GM23338 (cell line): ENCODE results near the gene ATP2A3. TPM values are rescaled to one million over a fixed set of nuclear protein-coding genes. Genes with fewer than 3 reads are reported as not detected.

ENCODE experiments used
- ATAC-seq: fragments of 200-7000 bp; cut with Tn5 transposase; 3 replicates; pipeline ENCODE4 v1.9.1; 2020
- DNase-seq: peaks from one replicate; pipeline ENCODE4 v3.0.0-alpha.2; 2015; ENCODE audit warnings: low spot score
- H2AFZ ChIP-seq: fragments of 200-600 bp; sonication (generic); 2 replicates; pipeline ENCODE4 v1.8.0; 2016; ENCODE audit warnings: antibody characterized with exemption, mild to moderate bottlenecking, moderate library complexity
- H3F3A ChIP-seq: fragments of 200-600 bp; sonication (generic); replicated peaks from 2 replicates; pipeline ENCODE4 v1.8.0; 2017; ENCODE audit warnings: antibody characterized with exemption, mixed run types, low read depth
- H3K27ac ChIP-seq: fragments of 200-600 bp; sonication (generic); 2 replicates; pipeline ENCODE4 v1.6.1; 2016; ENCODE audit warnings: low read depth
- H3K27me3 ChIP-seq: fragments of 200-600 bp; sonication (generic); 2 replicates; pipeline ENCODE4 v1.8.0; 2016; ENCODE audit warnings: mild to moderate bottlenecking, mixed run types, moderate library complexity; ENCODE audit not compliant: insufficient read depth
- H3K36me3 ChIP-seq: fragments of 200-600 bp; sonication (generic); 2 replicates; pipeline ENCODE4 v1.8.0; 2016; ENCODE audit warnings: mild to moderate bottlenecking; ENCODE audit not compliant: insufficient read depth
- H3K4me1 ChIP-seq: fragments of 200-600 bp; sonication (generic); 2 replicates; pipeline ENCODE4 v1.8.0; 2016; ENCODE audit warnings: mild to moderate bottlenecking, moderate library complexity; ENCODE audit not compliant: insufficient read depth
- H3K4me2 ChIP-seq: fragments of 200-600 bp; sonication (generic); 2 replicates; pipeline ENCODE4 v1.7.1; 2017; ENCODE audit warnings: mixed run types
- H3K4me3 ChIP-seq: fragments of 200-600 bp; sonication (generic); 2 replicates; pipeline ENCODE4 v1.6.1; 2016; ENCODE audit warnings: mixed run types
- H3K79me2 ChIP-seq: fragments of 200-600 bp; sonication (generic); replicated peaks from 2 replicates; pipeline ENCODE4 v1.8.0; 2017; ENCODE audit warnings: mild to moderate bottlenecking; ENCODE audit not compliant: insufficient read depth
- H3K9me2 ChIP-seq: fragments of 200-600 bp; sonication (generic); 2 replicates; pipeline ENCODE4 v1.8.0; 2017; ENCODE audit not compliant: insufficient read depth
- H4K20me1 ChIP-seq: fragments of 200-600 bp; sonication (generic); replicated peaks from 2 replicates; pipeline ENCODE4 v1.8.0; 2017; ENCODE audit warnings: mild to moderate bottlenecking; ENCODE audit not compliant: insufficient read depth
- H3K27ac Mint-ChIP-seq: 2 replicates; pipeline ENCODE4 v1.8.0; 2020; ENCODE audit warnings: inconsistent platforms, mild to moderate bottlenecking, moderate library complexity, mixed read lengths
- H3K27me3 Mint-ChIP-seq: 3 replicates; pipeline ENCODE4 v1.8.0; 2022; ENCODE audit warnings: low read depth, mild to moderate bottlenecking, moderate library complexity, mixed read lengths, inconsistent platforms; ENCODE audit not compliant: insufficient read depth, poor library complexity
- H3K36me3 Mint-ChIP-seq: 3 replicates; pipeline ENCODE4 v1.8.0; 2021; ENCODE audit warnings: low read depth, mild to moderate bottlenecking, inconsistent platforms, moderate library complexity, mixed read lengths
- H3K4me1 Mint-ChIP-seq: 3 replicates; pipeline ENCODE4 v1.8.0; 2020; ENCODE audit warnings: mild to moderate bottlenecking, inconsistent platforms, mixed read lengths
- H3K4me3 Mint-ChIP-seq: 3 replicates; pipeline ENCODE4 v1.8.0; 2021; ENCODE audit warnings: moderate library complexity, mild to moderate bottlenecking, inconsistent platforms, mixed read lengths
- H3K9me3 Mint-ChIP-seq: 3 replicates; pipeline ENCODE4 v1.8.0; 2020; ENCODE audit warnings: moderate library complexity, mild to moderate bottlenecking, inconsistent platforms, mixed read lengths
- EZH2phosphoT487 ChIP-seq: fragments of 200-600 bp; sonication (generic); IDR thresholded peaks from one replicate; pipeline ENCODE4 v1.8.1; 2018; ENCODE audit warnings: antibody characterized with exemption; ENCODE audit not compliant: unreplicated experiment
- JUNB ChIP-seq: IDR thresholded peaks from one replicate; pipeline ENCODE4 v1.6.1; 2016; ENCODE audit warnings: antibody characterized with exemption; ENCODE audit not compliant: unreplicated experiment
- POLR2AphosphoS5 ChIP-seq: IDR thresholded peaks from 2 replicates; pipeline ENCODE4 v1.6.1; 2016; ENCODE audit warnings: antibody characterized with exemption, low read depth
- STAT1 ChIP-seq: IDR thresholded peaks from one replicate; pipeline ENCODE4 v1.6.1; 2016; ENCODE audit warnings: antibody characterized with exemption; ENCODE audit not compliant: unreplicated experiment
- ZNF114 ChIP-seq: fragments of 250-450 bp; sonication (Bioruptor Pico); IDR thresholded peaks from 2 replicates; pipeline ENCODE4 v1.5.0; 2020; ENCODE audit warnings: mild to moderate bottlenecking, moderate library complexity
- polyA plus RNA-seq: library from polyadenylated mRNA; unstranded; fragments of >200 nt; fragmentation: Nextera tagmentation; extraction: Ambion mirVana; gene quantifications from 2 replicates; pipeline ENCODE4 v1.2.1, GENCODE V29; 2016
- total RNA-seq: library from RNA; depleted of rRNA; stranded (reverse); fragments of >200 nt; shearing (Covaris generic); gene quantifications from 2 replicates; pipeline ENCODE4 v1.2.3, GENCODE V29; 2014
- TF ChIP-seq, protein P1 (sequence below), 2 experiments: fragments of 200-600 bp in 1 of 2; sonication (generic) in 1 of 2; conservative IDR thresholded peaks; 2 replicates each; pipeline versions ENCODE4 v1.5.1 to v1.6.1; 2016 to 2017; ENCODE audit warnings: antibody characterized with exemption in 2 of 2, low read depth in 2 of 2, mild to moderate bottlenecking in 2 of 2, moderate library complexity in 1 of 2
- TF ChIP-seq, protein P2 (sequence below): IDR thresholded peaks from one replicate; pipeline ENCODE4 v1.6.1; 2018; ENCODE audit warnings: antibody characterized with exemption; ENCODE audit not compliant: unreplicated experiment
- TF ChIP-seq, protein P3 (sequence below): IDR thresholded peaks from 2 replicates; pipeline ENCODE4 v1.6.1; 2016; ENCODE audit warnings: antibody characterized with exemption
- TF ChIP-seq, protein P4 (sequence below): fragments of 250-450 bp; sonication (Bioruptor Pico); IDR thresholded peaks from 2 replicates; pipeline ENCODE4 v1.5.0; 2020; ENCODE audit warnings: mild to moderate bottlenecking, moderate library complexity

Gene ATP2A3
- total and polyA plus RNA-seq, 2 experiments from 2014 or later, result 9.6 to 35.2 TPM

DNA sequence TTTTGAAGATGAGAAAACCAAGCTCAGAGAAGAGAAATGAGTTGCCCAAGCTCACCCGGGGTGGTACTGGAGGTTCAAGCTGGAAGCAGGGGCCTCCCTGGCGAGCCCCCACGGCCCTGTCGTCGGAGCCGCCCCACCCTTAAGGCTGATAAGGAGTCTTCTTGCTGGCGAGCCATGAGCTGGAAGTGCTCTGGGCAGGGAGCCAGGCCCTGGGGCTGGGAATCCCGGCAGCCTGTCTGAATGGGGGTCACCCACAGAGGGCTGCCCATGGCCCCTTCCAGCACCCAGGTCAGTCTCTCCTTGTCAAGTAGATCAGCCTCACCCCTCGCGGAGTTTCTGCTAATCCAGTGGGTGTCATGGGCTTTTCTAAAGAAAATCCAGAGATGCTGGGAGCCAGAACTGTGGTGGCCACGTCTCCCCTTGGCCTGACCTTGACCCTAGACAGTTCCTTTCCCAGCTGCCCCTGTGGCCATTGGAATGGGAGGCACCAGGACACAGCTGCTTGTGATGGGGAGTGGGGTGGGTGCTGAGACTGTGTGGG is 46.8 kb downstream of the ATP2A3 start:
- no peaks in the 10 kb centered on the region for H3K9me2 ChIP-seq
- Mint-ChIP-seq H3K9me3 (no peaks in the 10 kb centered on the region), H3K4me1 (peaks cover 5% of the 10 kb centered on the region; the same call in 2 of the 3 replicates), H3K27ac (no peak overlapping the region), H3K27me3 (peaks cover 4% of the 10 kb centered on the region), H3K36me3 (no peaks in the 10 kb centered on the region), H3K4me3 (no peak overlapping the region)
- no peak overlapping the region for H3K4me3 ChIP-seq
- no peaks in the 10 kb centered on the region for H4K20me1 ChIP-seq
- no peak overlapping the region for H3K4me2 ChIP-seq
- TF ChIP-seq, protein P1, sequence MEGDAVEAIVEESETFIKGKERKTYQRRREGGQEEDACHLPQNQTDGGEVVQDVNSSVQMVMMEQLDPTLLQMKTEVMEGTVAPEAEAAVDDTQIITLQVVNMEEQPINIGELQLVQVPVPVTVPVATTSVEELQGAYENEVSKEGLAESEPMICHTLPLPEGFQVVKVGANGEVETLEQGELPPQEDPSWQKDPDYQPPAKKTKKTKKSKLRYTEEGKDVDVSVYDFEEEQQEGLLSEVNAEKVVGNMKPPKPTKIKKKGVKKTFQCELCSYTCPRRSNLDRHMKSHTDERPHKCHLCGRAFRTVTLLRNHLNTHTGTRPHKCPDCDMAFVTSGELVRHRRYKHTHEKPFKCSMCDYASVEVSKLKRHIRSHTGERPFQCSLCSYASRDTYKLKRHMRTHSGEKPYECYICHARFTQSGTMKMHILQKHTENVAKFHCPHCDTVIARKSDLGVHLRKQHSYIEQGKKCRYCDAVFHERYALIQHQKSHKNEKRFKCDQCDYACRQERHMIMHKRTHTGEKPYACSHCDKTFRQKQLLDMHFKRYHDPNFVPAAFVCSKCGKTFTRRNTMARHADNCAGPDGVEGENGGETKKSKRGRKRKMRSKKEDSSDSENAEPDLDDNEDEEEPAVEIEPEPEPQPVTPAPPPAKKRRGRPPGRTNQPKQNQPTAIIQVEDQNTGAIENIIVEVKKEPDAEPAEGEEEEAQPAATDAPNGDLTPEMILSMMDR (conservative IDR thresholded peaks at IDR 0.05; ENCODE audit: low read depth in 2 of 2), result no peak
- TF ChIP-seq, protein P2, sequence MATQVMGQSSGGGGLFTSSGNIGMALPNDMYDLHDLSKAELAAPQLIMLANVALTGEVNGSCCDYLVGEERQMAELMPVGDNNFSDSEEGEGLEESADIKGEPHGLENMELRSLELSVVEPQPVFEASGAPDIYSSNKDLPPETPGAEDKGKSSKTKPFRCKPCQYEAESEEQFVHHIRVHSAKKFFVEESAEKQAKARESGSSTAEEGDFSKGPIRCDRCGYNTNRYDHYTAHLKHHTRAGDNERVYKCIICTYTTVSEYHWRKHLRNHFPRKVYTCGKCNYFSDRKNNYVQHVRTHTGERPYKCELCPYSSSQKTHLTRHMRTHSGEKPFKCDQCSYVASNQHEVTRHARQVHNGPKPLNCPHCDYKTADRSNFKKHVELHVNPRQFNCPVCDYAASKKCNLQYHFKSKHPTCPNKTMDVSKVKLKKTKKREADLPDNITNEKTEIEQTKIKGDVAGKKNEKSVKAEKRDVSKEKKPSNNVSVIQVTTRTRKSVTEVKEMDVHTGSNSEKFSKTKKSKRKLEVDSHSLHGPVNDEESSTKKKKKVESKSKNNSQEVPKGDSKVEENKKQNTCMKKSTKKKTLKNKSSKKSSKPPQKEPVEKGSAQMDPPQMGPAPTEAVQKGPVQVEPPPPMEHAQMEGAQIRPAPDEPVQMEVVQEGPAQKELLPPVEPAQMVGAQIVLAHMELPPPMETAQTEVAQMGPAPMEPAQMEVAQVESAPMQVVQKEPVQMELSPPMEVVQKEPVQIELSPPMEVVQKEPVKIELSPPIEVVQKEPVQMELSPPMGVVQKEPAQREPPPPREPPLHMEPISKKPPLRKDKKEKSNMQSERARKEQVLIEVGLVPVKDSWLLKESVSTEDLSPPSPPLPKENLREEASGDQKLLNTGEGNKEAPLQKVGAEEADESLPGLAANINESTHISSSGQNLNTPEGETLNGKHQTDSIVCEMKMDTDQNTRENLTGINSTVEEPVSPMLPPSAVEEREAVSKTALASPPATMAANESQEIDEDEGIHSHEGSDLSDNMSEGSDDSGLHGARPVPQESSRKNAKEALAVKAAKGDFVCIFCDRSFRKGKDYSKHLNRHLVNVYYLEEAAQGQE, result no peak
- TF ChIP-seq EZH2phosphoT487, result no peak
- TF ChIP-seq POLR2AphosphoS5, result no peak
- no peak for TF ChIP-seq ZNF114
- TF ChIP-seq, protein P3, sequence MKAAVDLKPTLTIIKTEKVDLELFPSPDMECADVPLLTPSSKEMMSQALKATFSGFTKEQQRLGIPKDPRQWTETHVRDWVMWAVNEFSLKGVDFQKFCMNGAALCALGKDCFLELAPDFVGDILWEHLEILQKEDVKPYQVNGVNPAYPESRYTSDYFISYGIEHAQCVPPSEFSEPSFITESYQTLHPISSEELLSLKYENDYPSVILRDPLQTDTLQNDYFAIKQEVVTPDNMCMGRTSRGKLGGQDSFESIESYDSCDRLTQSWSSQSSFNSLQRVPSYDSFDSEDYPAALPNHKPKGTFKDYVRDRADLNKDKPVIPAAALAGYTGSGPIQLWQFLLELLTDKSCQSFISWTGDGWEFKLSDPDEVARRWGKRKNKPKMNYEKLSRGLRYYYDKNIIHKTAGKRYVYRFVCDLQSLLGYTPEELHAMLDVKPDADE, result no peak
- no peak for TF ChIP-seq STAT1
- no peaks in the 10 kb centered on the region for H3K27me3 ChIP-seq
- H2AFZ ChIP-seq, result no peak overlapping the region
- ATAC-seq (no peak), DNase-seq (no peak)
- no peaks in the 10 kb centered on the region; the same call in 1 of the 2 replicates for H3K4me1 ChIP-seq
- no peaks in the 10 kb centered on the region for H3K36me3 ChIP-seq
- H3F3A ChIP-seq, result no peaks in the 10 kb centered on the region
- no peaks in the 10 kb centered on the region for H3K79me2 ChIP-seq
- H3K27ac ChIP-seq, result no peak overlapping the region

DNA sequence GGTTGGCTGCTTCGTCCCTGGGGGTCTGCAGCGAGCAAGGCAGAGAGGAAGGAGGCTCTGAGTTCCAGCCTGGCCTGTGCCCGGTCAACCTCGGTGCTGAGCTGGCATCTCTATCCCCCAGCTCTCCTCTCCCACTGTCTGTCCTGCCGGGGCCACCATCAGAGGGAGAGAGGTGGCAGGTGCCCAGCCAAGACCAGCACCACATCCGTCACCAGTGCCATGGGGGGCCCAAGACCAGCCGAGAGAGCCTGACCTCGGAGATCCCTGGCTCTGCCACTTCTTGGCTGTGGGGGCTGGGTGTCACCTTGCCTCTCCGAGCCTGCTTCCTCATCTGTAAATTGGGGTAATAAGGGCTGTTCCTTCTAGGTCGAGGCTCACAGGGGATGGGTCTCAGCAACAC is 47.4 kb downstream of the ATP2A3 start:
- H3K36me3 ChIP-seq, result no peaks in the 10 kb centered on the region
- H3K4me2 ChIP-seq, result no peak overlapping the region
- no peaks in the 10 kb centered on the region for H3K79me2 ChIP-seq
- H3K27ac ChIP-seq, result no peak overlapping the region
- DNase-seq (no peak), ATAC-seq (no peak)
- H3K4me1 Mint-ChIP-seq, result peaks cover 5% of the 10 kb centered on the region; the same call in 1 of the 3 replicates
- no peak overlapping the region for H3K4me3 ChIP-seq
- H2AFZ ChIP-seq, result no peak overlapping the region
- H3K27ac Mint-ChIP-seq, result no peak overlapping the region
- H3K36me3 Mint-ChIP-seq, result no peaks in the 10 kb centered on the region
- H3F3A ChIP-seq, result no peaks in the 10 kb centered on the region
- no peaks in the 10 kb centered on the region for H3K9me2 ChIP-seq
- H3K4me3 Mint-ChIP-seq, result no peak overlapping the region
- no peaks in the 10 kb centered on the region for H3K9me3 Mint-ChIP-seq
- no peaks in the 10 kb centered on the region for H4K20me1 ChIP-seq
- H3K4me1 ChIP-seq, result no peaks in the 10 kb centered on the region; the same call in 1 of the 2 replicates
- peaks cover 2% of the 10 kb centered on the region for H3K27me3 Mint-ChIP-seq
- H3K27me3 ChIP-seq, result no peaks in the 10 kb centered on the region
- TF ChIP-seq JUNB, result no peak
- TF ChIP-seq, protein P4, sequence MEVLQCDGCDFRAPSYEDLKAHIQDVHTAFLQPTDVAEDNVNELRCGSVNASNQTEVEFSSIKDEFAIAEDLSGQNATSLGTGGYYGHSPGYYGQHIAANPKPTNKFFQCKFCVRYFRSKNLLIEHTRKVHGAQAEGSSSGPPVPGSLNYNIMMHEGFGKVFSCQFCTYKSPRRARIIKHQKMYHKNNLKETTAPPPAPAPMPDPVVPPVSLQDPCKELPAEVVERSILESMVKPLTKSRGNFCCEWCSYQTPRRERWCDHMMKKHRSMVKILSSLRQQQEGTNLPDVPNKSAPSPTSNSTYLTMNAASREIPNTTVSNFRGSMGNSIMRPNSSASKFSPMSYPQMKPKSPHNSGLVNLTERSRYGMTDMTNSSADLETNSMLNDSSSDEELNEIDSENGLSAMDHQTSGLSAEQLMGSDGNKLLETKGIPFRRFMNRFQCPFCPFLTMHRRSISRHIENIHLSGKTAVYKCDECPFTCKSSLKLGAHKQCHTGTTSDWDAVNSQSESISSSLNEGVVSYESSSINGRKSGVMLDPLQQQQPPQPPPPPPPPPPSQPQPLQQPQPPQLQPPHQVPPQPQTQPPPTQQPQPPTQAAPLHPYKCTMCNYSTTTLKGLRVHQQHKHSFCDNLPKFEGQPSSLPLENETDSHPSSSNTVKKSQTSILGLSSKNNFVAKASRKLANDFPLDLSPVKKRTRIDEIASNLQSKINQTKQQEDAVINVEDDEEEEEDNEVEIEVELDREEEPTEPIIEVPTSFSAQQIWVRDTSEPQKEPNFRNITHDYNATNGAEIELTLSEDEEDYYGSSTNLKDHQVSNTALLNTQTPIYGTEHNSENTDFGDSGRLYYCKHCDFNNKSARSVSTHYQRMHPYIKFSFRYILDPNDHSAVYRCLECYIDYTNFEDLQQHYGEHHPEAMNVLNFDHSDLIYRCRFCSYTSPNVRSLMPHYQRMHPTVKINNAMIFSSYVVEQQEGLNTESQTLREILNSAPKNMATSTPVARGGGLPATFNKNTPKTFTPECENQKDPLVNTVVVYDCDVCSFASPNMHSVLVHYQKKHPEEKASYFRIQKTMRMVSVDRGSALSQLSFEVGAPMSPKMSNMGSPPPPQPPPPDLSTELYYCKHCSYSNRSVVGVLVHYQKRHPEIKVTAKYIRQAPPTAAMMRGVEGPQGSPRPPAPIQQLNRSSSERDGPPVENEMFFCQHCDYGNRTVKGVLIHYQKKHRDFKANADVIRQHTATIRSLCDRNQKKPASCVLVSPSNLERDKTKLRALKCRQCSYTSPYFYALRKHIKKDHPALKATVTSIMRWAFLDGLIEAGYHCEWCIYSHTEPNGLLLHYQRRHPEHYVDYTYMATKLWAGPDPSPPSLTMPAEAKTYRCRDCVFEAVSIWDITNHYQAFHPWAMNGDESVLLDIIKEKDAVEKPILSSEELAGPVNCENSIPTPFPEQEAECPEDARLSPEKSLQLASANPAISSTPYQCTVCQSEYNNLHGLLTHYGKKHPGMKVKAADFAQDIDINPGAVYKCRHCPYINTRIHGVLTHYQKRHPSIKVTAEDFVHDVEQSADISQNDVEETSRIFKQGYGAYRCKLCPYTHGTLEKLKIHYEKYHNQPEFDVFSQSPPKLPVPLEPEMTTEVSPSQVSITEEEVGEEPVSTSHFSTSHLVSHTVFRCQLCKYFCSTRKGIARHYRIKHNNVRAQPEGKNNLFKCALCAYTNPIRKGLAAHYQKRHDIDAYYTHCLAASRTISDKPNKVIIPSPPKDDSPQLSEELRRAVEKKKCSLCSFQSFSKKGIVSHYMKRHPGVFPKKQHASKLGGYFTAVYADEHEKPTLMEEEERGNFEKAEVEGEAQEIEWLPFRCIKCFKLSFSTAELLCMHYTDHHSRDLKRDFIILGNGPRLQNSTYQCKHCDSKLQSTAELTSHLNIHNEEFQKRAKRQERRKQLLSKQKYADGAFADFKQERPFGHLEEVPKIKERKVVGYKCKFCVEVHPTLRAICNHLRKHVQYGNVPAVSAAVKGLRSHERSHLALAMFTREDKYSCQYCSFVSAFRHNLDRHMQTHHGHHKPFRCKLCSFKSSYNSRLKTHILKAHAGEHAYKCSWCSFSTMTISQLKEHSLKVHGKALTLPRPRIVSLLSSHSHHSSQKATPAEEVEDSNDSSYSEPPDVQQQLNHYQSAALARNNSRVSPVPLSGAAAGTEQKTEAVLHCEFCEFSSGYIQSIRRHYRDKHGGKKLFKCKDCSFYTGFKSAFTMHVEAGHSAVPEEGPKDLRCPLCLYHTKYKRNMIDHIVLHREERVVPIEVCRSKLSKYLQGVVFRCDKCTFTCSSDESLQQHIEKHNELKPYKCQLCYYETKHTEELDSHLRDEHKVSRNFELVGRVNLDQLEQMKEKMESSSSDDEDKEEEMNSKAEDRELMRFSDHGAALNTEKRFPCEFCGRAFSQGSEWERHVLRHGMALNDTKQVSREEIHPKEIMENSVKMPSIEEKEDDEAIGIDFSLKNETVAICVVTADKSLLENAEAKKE (CRISPR knock-in tag), result no peak
